K562 (cell line): ENCODE measurements around the gene SHISAL2A. TPM values are rescaled to one million over a fixed set of nuclear protein-coding genes. Genes with fewer than 3 reads are reported as not detected.
A peak's percentile ranks its signal among the peaks of the same experiment; 100 is the strongest.

Experiments used
- ATF7 ChIP-seq: fragments of 450-650 bp; IDR thresholded peaks from 2 replicates; pipeline ENCODE4 v1.7.1; 2014; ENCODE audit warnings: mild to moderate bottlenecking, moderate library complexity
- BCOR ChIP-seq: fragments of 450-650 bp; IDR thresholded peaks from 2 replicates; pipeline ENCODE4 v1.6.1; 2016
- ESRRA ChIP-seq: fragments of 450-650 bp; IDR thresholded peaks from 2 replicates; pipeline ENCODE4 v1.6.1; 2014; ENCODE audit warnings: low read depth, mild to moderate bottlenecking, moderate library complexity, borderline replicate concordance
- GTF2B ChIP-seq: IDR thresholded peaks from 2 replicates; pipeline ENCODE4 v1.6.1; 2011; ENCODE audit not compliant: insufficient read length; ENCODE audit errors: extremely low read depth
- IRF1 ChIP-seq: sonication (generic); formaldehyde crosslinking; IDR thresholded peaks from 2 replicates; pipeline ENCODE4 v1.8.0; 2022; ENCODE audit warnings: missing genetic modification reagents, mild to moderate bottlenecking, borderline replicate concordance
- KHSRP ChIP-seq: fragments of 450-650 bp; IDR thresholded peaks from 2 replicates; pipeline ENCODE4 v1.6.1; 2017
- MEF2D ChIP-seq: conservative IDR thresholded peaks from 2 replicates; pipeline ENCODE4 v1.6.1; 2016; ENCODE audit warnings: low read depth, missing genetic modification characterization, missing compliant biosample characterization
- MEIS2 ChIP-seq: fragments of 450-650 bp; IDR thresholded peaks from 2 replicates; pipeline ENCODE4 v1.6.1; 2014; ENCODE audit warnings: mild to moderate bottlenecking; ENCODE audit not compliant: partially characterized antibody
- NKRF ChIP-seq: fragments of 450-650 bp; IDR thresholded peaks from 2 replicates; pipeline ENCODE4 v1.6.1; 2016; ENCODE audit warnings: borderline replicate concordance
- NR1H2 ChIP-seq: sonication (generic); formaldehyde crosslinking; IDR thresholded peaks from 2 replicates; pipeline ENCODE4 v1.4.0; 2020; ENCODE audit warnings: mild to moderate bottlenecking, missing genetic modification reagents
- PHB ChIP-seq: fragments of 250-450 bp; sonication (Bioruptor Pico); IDR thresholded peaks from 2 replicates; pipeline ENCODE4 v1.5.0; 2021
- PHF21A ChIP-seq: fragments of 450-650 bp; IDR thresholded peaks from 2 replicates; pipeline ENCODE4 v1.6.1; 2017; ENCODE audit warnings: low read depth, borderline replicate concordance
- PTTG1 ChIP-seq: fragments of 450-650 bp; IDR thresholded peaks from 2 replicates; pipeline ENCODE4 v1.6.1; 2016; ENCODE audit warnings: low read depth, mild to moderate bottlenecking, missing genetic modification characterization, missing compliant biosample characterization
- RHOXF2B ChIP-seq: fragments of 250-450 bp; sonication (Bioruptor Pico); conservative IDR thresholded peaks from 2 replicates; pipeline ENCODE4 v1.5.1; 2021
- SMAD4 ChIP-seq: fragments of 250-450 bp; sonication (Bioruptor Pico); conservative IDR thresholded peaks from 2 replicates; pipeline ENCODE4 v1.8.0; 2021; ENCODE audit warnings: inconsistent platforms, mild to moderate bottlenecking, moderate library complexity
- SNAPC5 ChIP-seq: fragments of 250-450 bp; sonication (Bioruptor Pico); IDR thresholded peaks from 2 replicates; pipeline ENCODE4 v1.8.0; 2021; ENCODE audit warnings: moderate library complexity, mild to moderate bottlenecking, inconsistent platforms
- SNIP1 ChIP-seq: fragments of 450-650 bp; IDR thresholded peaks from 2 replicates; pipeline ENCODE4 v1.7.1; 2017; ENCODE audit warnings: low read depth, mild to moderate bottlenecking
- TBP ChIP-seq: optimal IDR thresholded peaks from 2 replicates; pipeline ENCODE3; 2011; ENCODE audit warnings: low read depth, low read length, improper control_type of control experiment
- ZNF263 ChIP-seq: sonication (generic); formaldehyde crosslinking; IDR thresholded peaks from 2 replicates; pipeline ENCODE4 v1.8.0; 2022; ENCODE audit warnings: mild to moderate bottlenecking, missing genetic modification reagents, borderline replicate concordance
- ZNF449 ChIP-seq: fragments of 250-450 bp; sonication (Bioruptor Pico); IDR thresholded peaks from 2 replicates; pipeline ENCODE4 v1.8.0; 2022; ENCODE audit warnings: moderate library complexity, mild to moderate bottlenecking, inconsistent platforms
- ZNF655 ChIP-seq: fragments of 250-450 bp; sonication (Bioruptor Pico); IDR thresholded peaks from 2 replicates; pipeline ENCODE4 v1.5.0; 2021
- ZNF695 ChIP-seq: fragments of 450-650 bp; formaldehyde crosslinking; IDR thresholded peaks from 2 replicates; pipeline ENCODE4 v1.4.0; 2020; ENCODE audit warnings: mild to moderate bottlenecking, moderate library complexity
- ZNF785 ChIP-seq: fragments of 250-450 bp; sonication (Bioruptor Pico); IDR thresholded peaks from 2 replicates; pipeline ENCODE4 v1.4.0; 2020; ENCODE audit warnings: mild to moderate bottlenecking
- polyA plus RNA-seq, 8 experiments: library from polyadenylated mRNA; depleted of rRNA in 4 of 8; stranded (reverse) in 5 of 8; unstranded in 3 of 8; fragments of >200 nt; fragmentation: Nextera tagmentation in 2 of 8; fragmentation: Illumina TruSeq in 1 of 8; extraction: Ambion mirVana in 2 of 8; extraction: Trizol in 1 of 8; gene quantifications; 2 replicates each; pipeline versions ENCODE4 v1.2.1 to v1.2.3, GENCODE V29; 2011 to 2014; ENCODE audit warnings: inconsistent platforms in 1 of 8, missing spikeins in 1 of 8
- total RNA-seq, 7 experiments: library from RNA; depleted of rRNA in 6 of 7; stranded (reverse); fragments of >200 nt in 6 of 7; fragmentation: Illumina TruSeq in 2 of 7; extraction: Trizol in 2 of 7; gene quantifications; 2 replicates each; pipeline versions ENCODE4 v1.2.1 to v1.2.3, GENCODE V29; 2011 to 2021; ENCODE audit warnings: low replicate concordance in 1 of 7

Gene SHISAL2A
- total and polyA plus RNA-seq, 9 of the 15 experiments (the other 6 are each of a cell fraction or from before 2014, with no cell fraction given), result 0.11 TPM; not detected in 8

- peak; percentile 99 for TF ChIP-seq ATF7
- no peak for TF ChIP-seq ZNF655 (CRISPR knock-in tag)
- TF ChIP-seq NR1H2 (CRISPR knock-in tag), result peak; percentile 60; the same call in 1 of the 2 replicates
- TF ChIP-seq SMAD4 (CRISPR knock-in tag), result peak; percentile 52
- no peak for TF ChIP-seq ZNF785 (CRISPR knock-in tag)
- TF ChIP-seq PHB (CRISPR knock-in tag), result no peak
- TF ChIP-seq TBP, result peak; percentile 19
- TF ChIP-seq MEF2D, result peak; percentile 45; the same call in 1 of the 2 replicates
- no peak for TF ChIP-seq KHSRP
- no peak for TF ChIP-seq BCOR
- TF ChIP-seq PHF21A, result no peak
- peak; percentile 82 for TF ChIP-seq MEIS2
- TF ChIP-seq GTF2B, result no peak
- no peak; the same call in none of the 2 replicates for TF ChIP-seq ESRRA
- TF ChIP-seq ZNF695 (CRISPR knock-in tag), result no peak
- TF ChIP-seq PTTG1 (tag), result no peak
- no peak for TF ChIP-seq RHOXF2B (CRISPR knock-in tag)
- no peak for TF ChIP-seq SNIP1
- 0 out of 2 replicates have a peak, but pooled peaks have one; percentile 54 for TF ChIP-seq IRF1 (CRISPR knock-in tag)
- TF ChIP-seq NKRF, result peak; percentile 95
- peak; percentile 35; the same call in 1 of the 2 replicates for TF ChIP-seq ZNF263
- no peak for TF ChIP-seq SNAPC5 (CRISPR knock-in tag)
- TF ChIP-seq ZNF449, result 0 out of 2 replicates have a peak, but pooled peaks have one; percentile 15
Observed at GRCh38 chr1:52702886-52703787, 70.2 kb downstream of the SHISAL2A start (continued).
